Trophoblast cell (in vitro differentiated cells and primary cell): Measurements from ENCODE around the gene ATXN1.
A peak's percentile ranks its signal among the peaks of the same experiment; 100 is the strongest.

Experiments used
- DNase-seq, 2 donors: peaks; one replicate each; pipeline ENCODE4 v3.0.0-alpha.2; 2016
- H2AFZ ChIP-seq: 2 replicates; pipeline ENCODE4 v1.6.1; 2013; ENCODE audit warnings: low read length, moderate library complexity, mild to moderate bottlenecking; ENCODE audit not compliant: insufficient read depth, poor library complexity
- H2AK5ac ChIP-seq: 2 replicates; pipeline ENCODE4 v1.6.1; 2013; ENCODE audit warnings: mild to moderate bottlenecking, low read length
- H2BK120ac ChIP-seq: 2 replicates; pipeline ENCODE4 v1.6.1; 2013; ENCODE audit warnings: low read length, mild to moderate bottlenecking, moderate library complexity; ENCODE audit not compliant: insufficient read depth, poor library complexity
- H2BK12ac ChIP-seq: 2 replicates; pipeline ENCODE4 v1.6.1; 2013; ENCODE audit warnings: mild to moderate bottlenecking, low read length, moderate library complexity
- H2BK5ac ChIP-seq: 2 replicates; pipeline ENCODE4 v1.6.1; 2013; ENCODE audit warnings: low read length, low read depth, moderate library complexity, mild to moderate bottlenecking; ENCODE audit not compliant: poor library complexity
- H3K14ac ChIP-seq: 2 replicates; pipeline ENCODE4 v1.6.1; 2013; ENCODE audit warnings: mild to moderate bottlenecking, low read length
- H3K18ac ChIP-seq: 2 replicates; pipeline ENCODE4 v1.6.1; 2013; ENCODE audit warnings: mild to moderate bottlenecking, low read length
- H3K23ac ChIP-seq: 2 replicates; pipeline ENCODE4 v1.6.1; 2013; ENCODE audit warnings: low read length
- H3K27ac ChIP-seq: 2 replicates; pipeline ENCODE4 v1.5.1; 2013; ENCODE audit warnings: low read depth, mild to moderate bottlenecking, inconsistent platforms, low read length, moderate library complexity
- H3K27me3 ChIP-seq: 2 replicates; pipeline ENCODE4 v1.6.1; 2013; ENCODE audit warnings: inconsistent platforms, mild to moderate bottlenecking, low read length, moderate library complexity; ENCODE audit not compliant: insufficient read depth
- H3K36me3 ChIP-seq, 2 experiments: 1 replicate in 1 of 2; 2 replicates in 1 of 2; pipeline ENCODE4 v1.6.1; 2013; ENCODE audit warnings: low read length in 2 of 2, mild to moderate bottlenecking in 2 of 2, moderate library complexity in 1 of 2; ENCODE audit not compliant: insufficient read depth in 2 of 2, control insufficient read depth in 1 of 2
- H3K4ac ChIP-seq: 2 replicates; pipeline ENCODE4 v1.6.1; 2013; ENCODE audit warnings: low read depth, mild to moderate bottlenecking, low read length, moderate library complexity
- H3K4me1 ChIP-seq, 2 experiments: 1 replicate in 1 of 2; 2 replicates in 1 of 2; pipeline ENCODE4 v1.6.1; 2013; ENCODE audit warnings: low read length in 2 of 2, mild to moderate bottlenecking in 2 of 2, moderate library complexity in 1 of 2; ENCODE audit not compliant: insufficient read depth in 2 of 2, control insufficient read depth in 1 of 2
- H3K4me2 ChIP-seq: 2 replicates; pipeline ENCODE4 v1.6.1; 2013; ENCODE audit warnings: inconsistent platforms, mild to moderate bottlenecking, low read length, moderate library complexity
- H3K4me3 ChIP-seq: 2 replicates; pipeline ENCODE4 v1.5.1; 2013; ENCODE audit warnings: mild to moderate bottlenecking, low read depth, low read length, inconsistent platforms
- H3K79me1 ChIP-seq: one replicate; pipeline ENCODE4 v1.6.1; 2013; ENCODE audit warnings: low read length
- H3K79me2 ChIP-seq: 2 replicates; pipeline ENCODE4 v1.6.1; 2013; ENCODE audit warnings: low read length, mild to moderate bottlenecking; ENCODE audit not compliant: control insufficient read depth, insufficient read depth, poor library complexity
- H3K9ac ChIP-seq: 2 replicates; pipeline ENCODE4 v1.6.1; 2013; ENCODE audit warnings: mild to moderate bottlenecking, low read length
- H3K9me3 ChIP-seq: 2 replicates; pipeline ENCODE4 v1.6.1; 2013; ENCODE audit warnings: low read depth, mild to moderate bottlenecking, control low read depth, inconsistent platforms, low read length; ENCODE audit not compliant: insufficient read depth
- H4K12ac ChIP-seq: 2 replicates; pipeline ENCODE4 v1.6.1; 2013; ENCODE audit warnings: low read depth, mild to moderate bottlenecking, low read length, moderate library complexity
- H4K8ac ChIP-seq: 2 replicates; pipeline ENCODE4 v1.6.1; 2013; ENCODE audit warnings: low read depth, mild to moderate bottlenecking, low read length, moderate library complexity
- H4K91ac ChIP-seq: one replicate; pipeline ENCODE4 v1.6.1; 2013; ENCODE audit warnings: low read depth, mild to moderate bottlenecking, low read length, moderate library complexity
- WGBS: extraction: QIAGEN DNeasy Blood & Tissue Kit; methylation state at CpG from one replicate; pipeline ENCODE4 v1.1.7; 2013; ENCODE audit warnings: missing lambda C conversion rate; ENCODE audit not compliant: insufficient read length, insufficient coverage; ENCODE audit errors: extremely low coverage; 5-methylcytosine and 5-hydroxymethylcytosine counted together

The ATXN1 gene

DNA sequence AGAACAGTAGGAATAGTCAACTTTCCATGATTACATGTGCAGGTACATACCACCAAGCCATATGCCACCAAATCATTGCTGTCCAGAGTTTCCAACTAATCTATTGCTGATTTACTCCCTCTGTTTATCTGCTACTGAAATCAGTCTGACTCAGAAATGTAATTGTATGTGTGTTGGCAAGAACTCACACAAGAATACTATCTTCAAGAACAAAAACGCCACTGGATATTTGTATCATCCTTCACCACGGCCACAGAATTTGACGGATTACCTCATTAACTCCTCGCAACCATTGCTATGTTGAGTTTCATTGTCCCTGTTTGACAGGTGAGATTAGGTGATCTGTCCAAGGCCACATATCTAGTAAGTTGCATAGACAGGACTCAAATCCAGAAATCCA, 363.6 kb downstream of the ATXN1 start:
- H3K9ac ChIP-seq: no peak overlapping the region
- H2BK120ac ChIP-seq: no peak overlapping the region
- H3K4ac ChIP-seq: no peak overlapping the region
- H3K23ac ChIP-seq: no peak overlapping the region
- H3K4me1 ChIP-seq: peaks cover 6% of the 10 kb centered on the region in 2 experiments
- H3K18ac ChIP-seq: no peak overlapping the region
- H3K79me2 ChIP-seq: no peaks in the 10 kb centered on the region
- H2AK5ac ChIP-seq: no peak overlapping the region
- no peak overlapping the region for H4K91ac ChIP-seq
- no peak overlapping the region for H3K4me2 ChIP-seq
- no peak overlapping the region for H3K27ac ChIP-seq
- no peak overlapping the region for H3K14ac ChIP-seq
- H3K79me1 ChIP-seq: peaks cover 8% of the 10 kb centered on the region
- H2BK5ac ChIP-seq: no peak overlapping the region
- H3K9me3 ChIP-seq: no peaks in the 10 kb centered on the region
- H3K4me3 ChIP-seq: no peak overlapping the region
- DNase-seq: peak; percentile 64 to 92
- H4K12ac ChIP-seq: no peak overlapping the region
- H2BK12ac ChIP-seq: no peak overlapping the region
- H3K27me3 ChIP-seq: no peaks in the 10 kb centered on the region
- no CpG with 5 or more reads among the region's 4 CpGs for WGBS
- H2AFZ ChIP-seq: no peak overlapping the region
- no peak overlapping the region for H4K8ac ChIP-seq
- no peaks in the 10 kb centered on the region for H3K36me3 ChIP-seq

DNA sequence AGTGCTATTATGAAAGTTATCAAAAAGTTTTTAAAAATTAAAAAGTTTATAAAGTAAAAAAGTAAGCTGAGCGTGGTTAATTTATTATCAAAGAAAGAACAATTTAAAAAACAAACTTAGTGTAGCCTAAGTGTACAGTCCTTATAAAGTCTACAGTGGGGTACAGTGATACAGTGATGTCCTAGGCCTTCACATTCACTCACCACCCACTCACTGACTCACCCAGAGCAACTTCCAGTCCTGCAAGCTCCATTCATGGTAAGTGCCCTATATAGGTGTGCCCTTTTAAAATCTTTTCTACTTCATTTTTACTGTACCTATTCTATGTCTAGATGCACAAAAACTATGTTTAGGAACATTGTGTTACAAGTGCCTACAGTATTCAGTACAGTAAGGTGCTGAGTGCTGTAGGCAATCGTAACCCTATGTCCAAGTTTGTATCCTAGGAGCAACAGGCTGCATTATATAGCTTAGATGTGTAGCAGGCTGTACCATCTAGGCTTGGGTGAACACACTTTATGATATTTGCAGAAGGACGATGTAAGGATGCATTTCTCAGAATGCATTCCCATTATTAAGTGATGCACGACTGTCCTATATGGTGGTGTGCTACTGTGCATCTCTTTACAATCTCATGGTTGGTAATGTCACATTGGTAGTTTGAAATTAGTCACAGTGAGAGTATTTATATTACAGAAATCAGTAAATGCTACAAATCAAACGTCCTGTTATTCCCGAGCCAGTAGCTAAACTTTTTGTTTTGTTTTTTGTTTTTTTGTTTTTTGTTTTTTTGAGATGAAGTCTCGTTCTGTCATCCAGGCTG, 364.6 kb downstream of the ATXN1 start:
- no peak overlapping the region for H3K4me3 ChIP-seq
- no peak overlapping the region for H2AFZ ChIP-seq
- H3K27me3 ChIP-seq: no peaks in the 10 kb centered on the region
- H4K91ac ChIP-seq: no peak overlapping the region
- H3K23ac ChIP-seq: no peak overlapping the region
- no peak overlapping the region for H2BK12ac ChIP-seq
- DNase-seq: no peak
- no peaks in the 10 kb centered on the region for H3K9me3 ChIP-seq
- no peak overlapping the region for H2AK5ac ChIP-seq
- H3K4me1 ChIP-seq: peaks cover 5 to 8% of the 10 kb centered on the region in 2 experiments
- no peak overlapping the region for H2BK5ac ChIP-seq
- peaks cover 6% of the 10 kb centered on the region for H3K79me1 ChIP-seq
- no peak overlapping the region for H4K12ac ChIP-seq
- no peak overlapping the region for H3K27ac ChIP-seq
- no CpG with 5 or more reads among the region's 7 CpGs for WGBS
- no peak overlapping the region for H3K14ac ChIP-seq
- no peaks in the 10 kb centered on the region for H3K79me2 ChIP-seq
- no peak overlapping the region for H4K8ac ChIP-seq
- H3K9ac ChIP-seq: no peak overlapping the region
- no peak overlapping the region for H3K4ac ChIP-seq
- no peak overlapping the region for H3K18ac ChIP-seq
- H3K36me3 ChIP-seq: no peaks in the 10 kb centered on the region
- no peak overlapping the region for H3K4me2 ChIP-seq
- no peak overlapping the region for H2BK120ac ChIP-seq

DNA sequence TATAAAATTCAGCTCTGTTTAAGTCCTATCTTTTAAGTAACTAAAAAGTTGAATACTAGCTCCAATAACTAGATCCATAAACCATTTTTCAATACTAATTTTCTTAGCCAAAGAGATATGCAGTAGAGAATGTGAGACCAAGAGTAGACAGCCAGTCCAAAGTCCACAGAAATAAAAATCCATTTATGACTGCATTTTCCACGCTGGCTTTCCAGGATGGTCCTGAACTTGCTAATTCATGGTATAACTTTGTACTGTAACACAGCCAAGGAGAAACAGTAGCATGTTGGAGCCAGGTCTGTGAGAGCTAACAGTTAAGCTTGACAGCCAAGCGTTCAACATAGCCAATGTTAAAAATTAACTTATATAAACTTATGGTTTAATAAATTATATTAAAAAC, 366.6 kb downstream of the ATXN1 start:
- Histone ChIP-seq H3K23ac (no peak overlapping the region), H2BK120ac (no peak overlapping the region)

DNA sequence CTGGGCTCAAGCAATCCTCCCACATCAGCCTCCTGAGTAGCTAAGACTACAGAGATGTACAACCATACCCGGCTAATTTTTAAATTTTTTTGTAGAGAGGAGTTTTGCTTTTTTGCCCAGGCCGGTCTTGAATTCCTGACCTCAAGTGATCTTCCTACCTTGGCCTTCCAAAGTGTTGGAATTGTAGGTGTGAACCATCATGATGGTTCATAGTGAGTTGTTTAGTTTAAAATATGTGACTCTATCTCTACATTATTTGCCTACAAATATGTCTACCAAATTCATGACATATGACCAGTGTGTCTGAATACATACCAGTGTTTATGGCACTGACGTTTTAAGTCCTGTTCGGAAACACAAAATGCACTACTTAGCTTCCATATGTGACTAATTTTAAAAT, 367.9 kb downstream of the ATXN1 start:
- H3K14ac ChIP-seq: no peak overlapping the region
- H3K4ac ChIP-seq: no peak overlapping the region
- peaks cover 5% of the 10 kb centered on the region for H3K79me1 ChIP-seq
- H3K4me1 ChIP-seq: peaks cover 4 to 5% of the 10 kb centered on the region in 2 experiments
- no peaks in the 10 kb centered on the region for H3K36me3 ChIP-seq
- no peak overlapping the region for H4K12ac ChIP-seq
- no peak overlapping the region for H3K4me2 ChIP-seq
- no peak overlapping the region for H2AK5ac ChIP-seq
- no peak overlapping the region for H4K8ac ChIP-seq
- no CpG with 5 or more reads among the region's 4 CpGs for WGBS
- H4K91ac ChIP-seq: no peak overlapping the region
- no peak overlapping the region for H2BK12ac ChIP-seq
- no peak overlapping the region for H2AFZ ChIP-seq
- no peaks in the 10 kb centered on the region for H3K79me2 ChIP-seq
- H3K27ac ChIP-seq: no peak overlapping the region
- H3K4me3 ChIP-seq: no peak overlapping the region
- H3K9me3 ChIP-seq: no peaks in the 10 kb centered on the region
- DNase-seq: peak; percentile 69 to 95
- no peak overlapping the region for H3K23ac ChIP-seq
- no peak overlapping the region for H2BK5ac ChIP-seq
- H3K9ac ChIP-seq: no peak overlapping the region
- no peaks in the 10 kb centered on the region for H3K27me3 ChIP-seq
- no peak overlapping the region for H3K18ac ChIP-seq
- no peak overlapping the region for H2BK120ac ChIP-seq

More for the DNA sequence above, 366.6 kb downstream of the ATXN1 start:
- H3K18ac ChIP-seq: no peak overlapping the region
- no CpG with 5 or more reads among the region's 2 CpGs for WGBS
- no peaks in the 10 kb centered on the region for H3K27me3 ChIP-seq
- no peak overlapping the region for H3K4me2 ChIP-seq
- H3K4me1 ChIP-seq: peaks cover 5 to 7% of the 10 kb centered on the region in 2 experiments
- no peak overlapping the region for H4K91ac ChIP-seq
- H3K9me3 ChIP-seq: no peaks in the 10 kb centered on the region
- no peaks in the 10 kb centered on the region for H3K36me3 ChIP-seq
- H4K12ac ChIP-seq: no peak overlapping the region
- H3K79me1 ChIP-seq: peaks cover 5% of the 10 kb centered on the region
- peak overlapping the region; percentile 66 for H2BK12ac ChIP-seq
- no peak overlapping the region for H3K14ac ChIP-seq
- no peak overlapping the region for H3K27ac ChIP-seq
- DNase-seq: no peak
- no peak overlapping the region for H3K4me3 ChIP-seq
- H2BK5ac ChIP-seq: no peak overlapping the region
- H2AFZ ChIP-seq: no peak overlapping the region
- H4K8ac ChIP-seq: no peak overlapping the region
- no peak overlapping the region for H3K4ac ChIP-seq
- no peaks in the 10 kb centered on the region for H3K79me2 ChIP-seq
- no peak overlapping the region for H2AK5ac ChIP-seq
- H3K9ac ChIP-seq: no peak overlapping the region
